HG02763 (cell line): ENCODE data around the gene LDLRAD1.
"Not testable (repeated sequence)": the region's sequence is repeated elsewhere in the genome, so short reads cannot be mapped to it uniquely, and the experiment has no call there.

Experiments
- ATAC-seq: cut with Tn5 transposase; IDR thresholded peaks from one replicate; pipeline ENCODE4 v1.9.1; 2021; ENCODE audit warnings: mild to moderate bottlenecking, moderate library complexity; ENCODE audit not compliant: unreplicated experiment

The LDLRAD1 gene

DNA sequence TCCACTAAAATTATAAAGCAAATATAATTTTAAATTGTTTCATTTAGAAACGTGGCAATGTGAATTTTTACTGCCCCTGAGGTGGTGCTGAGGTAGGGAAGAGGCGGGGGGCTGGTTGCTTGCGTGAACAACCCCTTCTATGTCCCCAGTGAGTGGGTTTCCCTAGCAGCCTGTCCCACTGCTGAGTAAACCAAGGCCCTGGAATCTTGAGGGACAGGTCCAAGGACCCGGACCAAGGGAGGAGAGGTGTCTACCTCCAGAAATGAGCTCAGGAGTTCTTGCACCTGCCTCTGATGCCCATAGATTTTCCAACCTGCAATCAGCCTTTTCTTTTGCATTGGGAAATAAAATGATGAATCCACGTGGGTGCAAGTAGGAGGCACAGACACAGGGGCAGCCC, 649 bp upstream of the LDLRAD1 start:
- no peak for ATAC-seq

DNA sequence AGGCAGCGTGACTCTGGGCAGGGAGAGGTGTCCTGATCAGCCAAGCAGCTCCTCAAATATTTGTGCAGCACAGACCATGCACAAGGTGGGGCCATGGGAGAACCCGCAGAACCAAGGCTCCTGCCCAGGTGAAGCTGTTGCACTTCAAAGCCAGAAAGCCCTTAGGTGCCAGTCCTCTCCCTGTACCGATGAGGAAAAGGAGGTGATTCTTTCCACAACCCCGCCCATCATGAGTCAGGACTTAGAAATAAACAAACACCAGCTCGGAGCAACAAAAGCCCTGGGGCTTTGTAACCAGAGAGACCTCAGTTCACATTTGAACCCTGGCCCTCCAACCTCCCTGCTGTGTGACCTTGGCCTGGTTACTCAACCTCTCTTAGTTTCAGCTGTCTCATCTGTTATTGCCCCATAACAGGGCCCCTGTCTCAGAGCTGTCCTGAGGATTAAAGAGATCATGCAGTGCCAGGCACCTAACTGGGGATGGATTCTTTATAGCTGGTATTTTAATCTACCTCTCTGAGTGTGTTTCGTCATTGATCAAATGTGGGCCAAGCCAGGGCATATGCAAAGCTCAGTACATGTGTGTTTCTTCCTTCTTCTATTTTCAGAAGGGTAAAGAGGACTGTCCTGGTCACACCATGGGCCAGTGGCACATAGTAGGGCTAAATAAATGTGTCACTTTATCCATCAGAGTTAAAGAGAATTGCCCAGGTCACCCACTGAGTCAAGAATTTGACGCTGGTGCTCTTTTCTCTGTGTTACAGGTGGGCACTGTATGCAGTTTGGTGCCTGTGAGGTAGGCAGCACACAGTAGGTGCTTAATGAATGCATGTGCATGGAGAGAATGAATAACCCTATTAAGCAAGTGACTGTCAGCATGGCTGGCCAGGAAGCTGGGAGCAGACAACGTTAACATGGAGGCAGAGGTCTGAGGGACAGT, 1.4 kb downstream of the LDLRAD1 start:
- no peak for ATAC-seq

DNA sequence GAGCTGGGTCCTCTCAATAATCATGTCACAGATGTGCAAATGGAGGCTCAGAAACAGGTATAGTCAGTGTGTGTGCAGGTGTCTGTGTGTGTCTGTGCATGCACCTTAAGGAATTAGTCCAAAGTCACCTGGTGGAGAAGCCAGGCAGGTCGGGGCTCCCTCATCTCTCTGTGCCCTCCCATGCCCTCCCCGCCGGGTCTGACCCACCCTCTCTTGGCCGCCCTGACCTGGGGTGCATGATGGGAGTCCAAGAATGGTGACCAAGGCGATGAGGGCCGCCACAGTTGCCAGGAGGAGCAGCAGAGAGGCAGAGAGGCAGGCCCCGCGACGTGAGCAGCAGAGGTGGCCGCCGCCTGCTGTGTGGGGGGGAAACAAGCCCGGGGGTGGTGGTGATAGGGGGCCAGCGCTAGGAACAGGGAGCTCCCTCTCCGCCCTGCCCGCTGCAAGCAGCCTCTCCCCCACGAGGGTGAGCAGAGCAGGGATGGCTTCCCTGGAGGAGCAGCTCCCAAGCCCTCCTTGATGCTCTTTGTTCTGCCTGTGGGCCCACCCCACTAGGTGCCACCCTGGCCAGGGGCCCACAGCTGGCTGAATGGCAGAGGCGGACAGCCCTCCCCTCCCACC, 3.9 kb downstream of the LDLRAD1 start:
- ATAC-seq, result no peak

DNA sequence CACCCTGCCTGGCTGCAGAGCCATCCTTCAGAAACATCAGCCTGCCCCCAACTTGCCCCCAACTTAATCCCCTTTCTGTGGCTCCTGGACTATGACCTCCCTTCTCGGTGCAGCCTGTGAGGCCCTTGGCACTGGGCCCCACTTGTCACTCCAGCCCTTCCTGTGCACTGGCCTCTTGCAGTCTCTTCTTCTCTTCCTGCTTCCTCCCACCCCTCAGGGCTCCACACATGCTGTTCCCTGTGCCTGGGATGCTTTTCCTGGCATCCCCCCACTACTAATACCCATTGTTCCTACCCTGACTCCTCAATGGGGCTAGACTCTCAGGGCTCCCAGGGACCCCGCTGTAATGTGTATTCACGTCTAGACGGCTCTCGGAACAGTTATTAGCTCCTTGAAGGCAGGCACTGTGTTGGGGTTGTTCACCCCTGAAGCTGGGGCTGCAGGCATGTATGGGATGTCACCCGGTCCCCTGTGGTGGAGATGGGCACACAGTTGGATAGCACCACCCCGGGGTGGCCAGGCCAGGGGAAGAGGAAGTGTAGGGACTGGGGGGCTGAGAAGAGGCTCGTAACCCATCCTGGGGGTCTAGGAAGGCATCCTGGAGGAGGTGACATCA, 4.5 kb downstream of the LDLRAD1 start:
- no peak for ATAC-seq

DNA sequence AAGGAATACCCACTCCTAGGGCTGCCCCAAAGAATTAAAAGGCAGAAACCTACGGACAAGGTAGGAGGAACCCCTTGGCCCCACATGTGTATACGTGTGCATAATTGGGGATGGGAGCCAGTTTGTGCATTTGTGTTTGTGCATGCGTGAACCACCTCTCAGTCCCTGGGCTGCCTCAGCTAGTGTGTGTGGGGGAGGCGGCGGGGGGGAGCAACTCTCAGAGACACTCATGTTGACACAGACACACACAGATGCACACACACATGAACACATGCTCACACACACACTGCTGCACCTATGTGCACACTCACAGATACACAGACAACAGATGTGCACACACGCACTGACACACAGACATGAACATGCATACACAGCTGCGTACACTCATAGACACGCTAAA, 5.1 kb downstream of the LDLRAD1 start:
- no peak for ATAC-seq

DNA sequence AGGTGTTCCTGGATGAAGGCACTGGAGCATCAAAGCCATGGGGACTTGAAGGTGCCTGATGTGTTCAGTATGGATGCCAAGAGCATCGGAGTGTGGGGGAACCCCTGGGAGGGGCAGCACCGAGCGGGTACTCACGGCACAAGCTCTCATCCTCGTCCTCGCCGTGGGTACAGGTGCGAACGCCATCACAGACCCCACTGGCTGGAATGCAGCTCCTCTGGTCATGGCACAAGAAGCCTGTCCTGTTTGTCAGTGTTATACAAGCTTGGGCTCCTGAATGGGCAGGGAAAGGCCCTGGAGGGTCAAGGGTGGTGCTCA, 6.0 kb downstream of the LDLRAD1 start:
- no peak for ATAC-seq

DNA sequence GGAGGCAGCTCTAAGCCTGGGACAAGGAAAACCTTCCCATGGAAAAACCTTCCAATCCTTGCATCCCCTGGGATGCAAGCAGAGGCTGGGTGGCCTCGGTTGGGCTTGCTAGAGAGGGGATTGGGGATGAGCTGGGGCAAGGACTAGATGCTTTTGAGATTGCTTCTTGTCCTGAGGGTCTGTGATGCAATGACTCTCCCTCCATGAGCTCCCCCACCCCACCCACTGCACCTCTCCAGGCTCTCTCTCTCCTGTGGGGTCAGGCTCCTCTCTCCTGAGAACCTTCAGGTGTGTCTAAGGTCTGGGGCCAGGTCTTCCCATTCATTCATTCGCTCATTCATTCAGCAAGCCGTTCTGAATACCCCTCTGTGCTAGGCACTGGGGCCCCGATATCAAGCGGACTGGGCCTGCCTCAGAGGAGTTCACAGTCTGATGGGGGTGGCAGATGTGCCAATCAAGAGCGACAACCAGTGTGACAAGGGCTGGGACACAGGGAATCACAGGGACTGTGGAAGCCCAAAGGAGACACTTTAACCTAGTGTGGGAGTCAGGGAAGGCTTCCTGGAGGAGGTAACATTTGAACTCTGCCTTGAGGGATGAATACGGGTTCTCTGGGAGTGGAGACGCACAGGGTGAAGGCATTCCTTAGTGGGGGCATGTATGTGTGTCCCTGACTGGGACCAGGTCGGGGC, 6.5 kb downstream of the LDLRAD1 start:
- no peak for ATAC-seq

DNA sequence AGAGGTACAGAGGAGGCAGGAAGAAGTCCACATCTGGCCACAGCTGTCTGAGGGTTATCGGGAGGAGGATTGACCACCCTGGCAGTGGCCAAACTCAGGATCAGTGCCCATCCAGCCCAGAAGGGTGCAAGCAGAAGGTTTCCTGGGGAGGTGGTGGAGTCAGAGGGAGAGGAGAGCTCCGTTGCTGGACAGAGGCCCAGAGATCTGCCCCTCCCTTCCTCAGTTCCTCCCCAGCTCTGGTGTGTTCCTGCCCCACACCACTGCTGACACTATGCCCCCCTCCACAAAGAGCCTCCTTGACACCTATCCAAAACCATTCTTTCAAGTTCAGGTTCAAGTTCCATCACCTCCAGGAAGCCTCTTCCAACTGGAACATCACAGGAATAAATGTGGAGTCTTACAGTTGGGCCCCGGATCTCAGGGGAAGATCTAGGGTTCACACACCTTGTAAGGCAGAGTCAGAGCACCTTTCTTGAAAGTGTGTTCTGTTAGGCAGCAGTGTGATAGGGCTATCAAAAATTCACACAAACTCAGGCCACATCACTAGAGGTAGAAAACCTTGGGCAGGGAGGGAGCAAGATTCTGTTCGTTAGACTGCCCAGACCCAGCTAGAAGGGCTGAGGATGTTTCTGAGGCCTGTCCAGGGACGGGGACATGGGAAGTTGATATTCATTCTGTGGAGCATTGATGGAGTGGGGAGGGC, 7.4 kb downstream of the LDLRAD1 start:
- no peak for ATAC-seq

DNA sequence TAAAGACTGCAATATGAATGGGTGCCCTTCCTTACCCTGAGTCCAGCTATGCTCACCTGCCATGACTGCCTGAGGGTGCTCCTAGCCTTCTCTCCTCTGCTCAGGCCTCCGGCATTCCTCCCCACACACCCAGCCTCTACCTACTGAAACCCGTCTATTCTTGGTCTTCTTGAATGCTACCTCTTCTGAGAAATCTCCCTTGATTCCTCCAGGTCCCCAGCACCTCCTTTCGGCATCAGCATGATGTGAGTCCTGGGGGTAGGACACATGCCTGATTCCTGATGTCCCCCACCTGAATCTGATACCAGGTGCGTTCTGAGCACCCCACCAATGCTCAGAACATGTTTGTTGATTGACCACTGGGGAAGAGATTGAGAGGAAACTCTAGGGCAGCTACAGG, 8.6 kb downstream of the LDLRAD1 start:
- no peak for ATAC-seq

DNA sequence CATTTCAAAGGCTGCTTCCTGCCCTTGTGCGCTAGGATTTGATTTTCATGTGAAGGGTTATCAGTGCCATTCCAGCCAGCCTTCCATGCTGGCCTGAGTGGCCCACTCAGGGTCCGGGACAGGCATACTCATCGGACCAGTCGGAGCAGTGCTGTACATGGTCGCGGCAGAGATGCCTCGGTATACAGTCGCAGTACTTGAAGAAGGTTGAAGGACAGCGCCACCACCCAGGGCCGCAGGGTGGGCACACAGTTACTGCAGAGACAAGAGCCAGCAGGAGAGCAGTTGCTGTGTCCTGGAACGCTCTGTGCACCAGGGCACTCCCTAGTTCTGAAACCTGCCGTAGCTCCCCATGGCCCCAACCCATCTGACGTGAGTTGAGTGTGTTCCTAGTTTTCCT, 9.1 kb downstream of the LDLRAD1 start:
- ATAC-seq, result no peak

DNA sequence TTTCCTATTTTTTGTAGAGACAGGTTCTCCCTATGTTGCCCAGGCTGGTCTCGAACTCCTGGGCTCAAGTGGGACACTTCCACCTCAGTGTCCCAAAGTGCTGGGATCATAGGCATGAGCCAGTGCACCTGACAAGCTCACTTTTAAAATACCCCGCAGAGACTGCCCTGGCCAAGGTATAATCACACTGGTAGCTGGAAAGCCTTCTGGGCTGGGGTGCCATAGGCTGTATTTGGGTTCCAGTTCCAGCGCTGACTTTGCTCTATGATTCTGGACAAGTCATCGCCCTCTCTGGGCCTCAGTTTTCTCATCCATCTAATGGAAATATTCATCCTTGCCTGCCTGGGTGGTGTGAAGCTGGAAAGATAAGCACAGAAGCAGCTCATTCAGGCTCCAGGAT, 10.4 kb downstream of the LDLRAD1 start:
- ATAC-seq, result no peak

DNA sequence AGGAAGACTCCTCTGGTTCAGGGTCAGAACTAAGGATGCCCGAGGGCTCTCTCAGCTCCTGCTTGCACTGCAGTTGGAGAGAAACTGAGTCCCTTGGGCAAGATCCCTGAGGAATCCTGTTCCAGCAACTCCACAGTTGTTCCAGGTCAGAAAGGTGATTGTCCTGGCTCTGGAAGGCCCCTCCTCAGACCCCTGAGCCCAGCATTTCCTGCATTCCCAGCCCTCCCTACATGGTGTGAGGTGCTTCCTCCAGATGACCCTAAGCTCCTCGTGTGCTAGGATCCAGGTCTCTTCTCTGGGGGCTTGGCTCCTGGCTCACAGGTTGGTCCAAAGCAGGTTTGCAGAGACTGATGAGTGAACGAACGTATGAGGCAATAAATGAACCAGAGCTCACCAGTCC, 11.5 kb downstream of the LDLRAD1 start:
- no peak for ATAC-seq

DNA sequence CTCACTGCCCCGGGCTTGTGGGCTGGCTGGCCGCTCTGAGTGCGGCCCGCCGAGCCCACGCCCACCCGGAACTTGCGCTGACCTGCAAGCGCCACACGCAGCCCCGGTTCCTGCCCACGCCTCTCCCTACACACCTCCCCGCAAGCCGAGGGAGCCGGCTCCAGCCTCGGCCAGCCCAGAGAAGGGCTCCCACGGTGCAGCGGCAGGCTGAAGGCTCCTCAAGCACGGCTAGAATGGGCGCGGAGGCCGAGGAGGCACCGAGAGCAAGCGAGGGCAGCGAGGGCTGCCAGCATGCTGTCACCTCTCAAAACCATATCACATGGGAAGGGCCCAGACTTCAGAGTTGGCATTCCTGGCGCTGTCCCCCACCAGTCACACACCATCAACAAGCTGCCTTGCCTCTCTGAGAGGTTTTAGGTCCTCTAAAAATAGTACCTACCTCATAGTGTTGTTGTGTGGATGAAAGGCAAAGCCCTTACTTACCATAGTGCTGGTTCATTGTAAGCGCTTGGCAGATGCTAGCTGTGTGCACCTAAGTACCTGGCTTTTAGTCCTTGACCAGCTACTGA, 13.4 kb downstream of the LDLRAD1 start:
- no peak for ATAC-seq

DNA sequence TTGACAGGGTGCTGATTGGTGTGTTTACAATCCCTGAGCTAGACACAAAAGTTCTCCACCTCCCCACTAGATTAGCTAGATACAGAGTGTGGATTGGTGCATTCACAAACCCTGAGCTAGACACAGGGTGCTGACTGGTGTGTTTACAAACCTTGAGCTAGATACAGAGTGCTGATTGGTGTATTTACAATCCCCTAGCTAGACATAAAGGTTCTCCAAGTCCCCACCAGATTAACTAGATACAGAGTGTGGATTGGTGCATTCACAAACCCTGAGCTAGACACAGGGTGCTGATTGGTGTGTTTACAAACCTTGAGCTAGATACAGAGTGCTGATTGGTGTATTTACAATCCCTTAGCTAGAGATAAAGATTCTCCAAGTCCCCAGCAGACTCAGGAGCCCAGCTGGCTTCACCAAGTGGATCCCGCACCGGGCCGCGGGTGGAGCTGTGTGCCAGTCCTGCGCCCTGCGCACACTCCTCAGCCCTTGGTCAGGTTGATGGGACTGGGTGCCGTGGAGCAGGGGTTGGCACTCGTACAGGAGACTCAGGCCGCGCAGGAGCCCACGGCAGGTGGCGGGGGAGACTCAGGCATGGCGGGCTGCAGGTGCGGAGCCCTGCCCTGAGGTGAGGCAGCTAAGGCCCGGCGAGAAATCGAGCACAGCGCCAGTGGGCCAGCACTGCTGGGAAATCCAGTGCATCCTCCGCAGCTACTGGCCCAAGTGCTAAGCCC, 14.1 kb downstream of the LDLRAD1 start:
- ATAC-seq, result not testable (repeated sequence)

DNA sequence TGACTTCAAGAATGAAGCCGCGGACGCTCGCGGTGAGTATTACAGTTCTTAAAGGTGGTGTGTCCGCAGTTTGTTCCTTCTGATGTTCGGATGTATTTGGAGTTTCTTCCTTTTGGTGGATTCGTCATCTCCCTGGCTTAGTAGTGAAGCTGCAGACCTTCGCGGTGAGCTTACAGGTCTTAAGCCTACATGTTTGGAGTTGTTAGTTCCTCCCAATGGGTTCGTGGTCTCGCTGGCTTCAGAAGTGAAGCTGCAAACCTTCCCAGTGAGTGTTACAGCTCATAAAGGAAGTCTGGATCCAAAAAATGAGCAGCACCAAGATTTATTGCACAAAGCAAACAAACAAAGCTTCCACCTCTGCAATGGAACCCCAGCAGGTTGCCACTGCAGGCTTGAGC, 14.7 kb downstream of the LDLRAD1 start:
- no peak for ATAC-seq

DNA sequence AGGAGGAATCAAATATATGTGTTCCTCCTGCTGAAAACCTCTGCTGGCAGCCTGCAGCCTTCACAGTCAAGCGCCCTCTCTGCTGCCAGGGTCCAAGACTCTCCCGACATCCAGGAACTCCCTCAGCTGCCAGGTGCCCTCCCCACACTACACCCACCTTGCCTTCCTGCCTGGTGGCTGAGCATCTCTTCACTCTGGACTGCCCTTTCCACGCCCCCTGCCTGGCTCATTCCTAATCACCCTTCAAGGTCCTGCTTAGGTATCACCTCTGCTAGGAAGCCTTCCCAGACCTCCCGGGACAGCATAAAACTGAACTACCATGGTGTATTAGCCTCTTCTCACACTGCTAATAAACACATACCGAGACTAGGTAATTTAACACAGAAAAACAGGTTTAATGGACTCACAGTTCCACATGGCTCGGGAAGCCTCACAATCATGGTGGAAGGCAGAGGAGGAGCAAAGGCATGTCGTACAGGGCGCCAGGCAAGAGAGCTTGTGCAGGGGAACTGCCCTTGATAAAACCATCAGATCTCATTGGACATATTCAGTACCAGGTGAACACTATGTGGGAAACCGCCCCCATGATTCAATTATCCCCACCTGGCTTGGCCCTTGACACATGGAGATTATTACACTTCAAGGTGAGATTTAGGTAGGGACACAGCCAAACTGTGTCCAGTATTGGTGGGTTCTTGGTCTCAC, 15.3 kb downstream of the LDLRAD1 start:
- ATAC-seq, result no peak

DNA sequence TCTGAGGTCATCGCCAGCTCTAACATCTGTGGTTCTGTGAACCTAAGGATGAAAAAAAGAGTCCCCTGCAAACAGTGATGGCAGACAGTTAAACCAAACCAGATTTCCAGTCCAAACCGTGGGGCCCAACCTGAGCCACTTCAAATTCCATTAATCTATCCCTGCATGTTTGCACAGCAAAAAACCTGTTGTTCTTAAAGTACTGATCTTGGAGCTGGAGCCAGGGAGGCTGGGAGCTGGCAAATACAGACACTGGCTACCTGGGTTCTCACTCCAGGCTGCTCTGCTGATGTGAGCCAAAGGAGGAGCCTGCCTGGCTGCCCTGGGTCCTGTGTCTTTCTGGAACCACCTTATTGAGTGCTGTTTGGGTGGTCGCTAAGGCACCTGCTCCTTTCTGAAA, 16.4 kb downstream of the LDLRAD1 start:
- ATAC-seq, result no peak

DNA sequence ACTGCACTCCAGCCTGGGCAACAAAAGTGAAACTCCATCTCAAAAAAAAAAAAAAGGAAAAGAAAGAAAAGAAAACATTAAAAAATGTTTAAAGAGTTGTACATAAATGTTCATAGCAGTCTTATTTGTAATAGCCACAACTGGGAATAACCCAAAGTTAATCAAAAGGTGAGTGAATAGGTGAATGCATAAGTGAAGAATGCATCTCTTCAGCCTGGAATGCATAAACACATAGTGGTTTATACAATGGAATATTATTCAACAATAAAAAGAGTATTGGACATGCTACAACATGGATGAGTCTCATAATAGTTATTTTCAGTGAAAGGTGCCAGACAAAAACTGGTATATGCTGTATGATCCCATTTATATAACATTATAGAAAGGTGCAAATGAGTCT, 18.1 kb downstream of the LDLRAD1 start:
- ATAC-seq, result no peak

DNA sequence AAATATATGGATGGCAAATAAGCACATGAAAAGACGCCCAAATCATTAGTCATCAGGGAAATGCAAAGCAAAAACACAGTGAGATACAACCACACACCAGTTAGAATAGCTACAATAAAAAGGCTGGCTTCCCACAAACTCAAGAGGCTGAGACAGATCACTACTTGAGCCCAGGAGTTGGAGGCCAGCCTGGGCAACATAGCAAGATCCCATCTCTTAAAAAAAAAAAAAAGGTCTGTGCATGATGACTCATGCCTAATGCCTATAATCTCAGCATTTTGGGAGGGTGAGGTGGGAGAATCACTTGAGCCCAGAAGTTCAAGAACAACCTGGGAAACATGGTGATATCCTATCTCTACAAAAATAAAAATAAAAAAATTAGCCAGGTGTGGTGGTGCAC, 19.8 kb downstream of the LDLRAD1 start:
- no peak for ATAC-seq
